Caco-2 (cell line): Measurements from ENCODE around the gene RPL28. TPM values are rescaled to one million over a fixed set of nuclear protein-coding genes. Genes with fewer than 3 reads are reported as not detected.
A peak's percentile ranks its signal among the peaks of the same experiment; 100 is the strongest.

Source experiments
- BruUV-seq: library from RNA; stranded (reverse); fragments of 400-500 nt; replicated peaks from 2 replicates; lab custom pipeline; 2021; lab: Mats Ljungman, UMichigan
- CTCF ChIA-PET: fragments of 300-600 bp; sonication (Branson Sonifier 250); formaldehyde crosslinking; loops from one replicate; lab custom pipeline; 2022; ENCODE audit warnings: antibody characterized with exemption; lab: Charles Lee
- POLR2A ChIA-PET: fragments of 300-600 bp; sonication (Branson Sonifier 250); formaldehyde crosslinking; loops from one replicate; lab custom pipeline; 2022; ENCODE audit warnings: antibody characterized with exemption; lab: Charles Lee
- DNase-seq, 2 experiments: peaks; one replicate each; pipeline versions ENCODE4 v3.0.0 to v3.0.0-alpha.2; 2020 to 2022
- H3K27me3 ChIP-seq: replicated peaks from 2 replicates; pipeline ENCODE4 v1.6.0; 2011; ENCODE audit warnings: low read length; ENCODE audit not compliant: control insufficient read depth, insufficient read depth
- H3K36me3 ChIP-seq: 2 replicates; pipeline ENCODE4 v1.5.1; 2011; ENCODE audit warnings: low read length; ENCODE audit not compliant: control insufficient read depth, insufficient read depth
- H3K4me1 ChIP-seq: fragments of 250-450 bp; sonication (Bioruptor Pico); 2 replicates; pipeline ENCODE4 v1.5.1; 2020; ENCODE audit warnings: mild to moderate bottlenecking
- H3K4me3 ChIP-seq: 2 replicates; pipeline ENCODE4 v1.5.1; 2011; ENCODE audit warnings: low read depth, mild to moderate bottlenecking, control low read depth, low read length
- H3K9me3 ChIP-seq: fragments of 250-450 bp; sonication (Bioruptor Pico); 2 replicates; pipeline ENCODE4 v1.5.1; 2020; ENCODE audit warnings: mild to moderate bottlenecking, moderate library complexity
- H3K27ac Mint-ChIP-seq: one replicate; pipeline ENCODE4 v1.8.0; 2022; ENCODE audit warnings: mixed read lengths; ENCODE audit not compliant: unreplicated experiment
- H3K27me3 Mint-ChIP-seq: one replicate; pipeline ENCODE4 v1.8.0; 2022; ENCODE audit warnings: mixed read lengths; ENCODE audit not compliant: insufficient read depth, unreplicated experiment
- H3K36me3 Mint-ChIP-seq: one replicate; pipeline ENCODE4 v1.8.0; 2022; ENCODE audit warnings: mild to moderate bottlenecking, mixed read lengths; ENCODE audit not compliant: insufficient read depth, unreplicated experiment
- H3K4me1 Mint-ChIP-seq: one replicate; pipeline ENCODE4 v1.8.0; 2022; ENCODE audit warnings: low read depth, mixed read lengths; ENCODE audit not compliant: unreplicated experiment
- H3K4me3 Mint-ChIP-seq: one replicate; pipeline ENCODE4 v1.8.0; 2022; ENCODE audit warnings: mild to moderate bottlenecking, moderate library complexity, mixed read lengths; ENCODE audit not compliant: unreplicated experiment
- H3K9me3 Mint-ChIP-seq: one replicate; pipeline ENCODE4 v1.8.0; 2022; ENCODE audit warnings: mixed read lengths; ENCODE audit not compliant: unreplicated experiment
- CTCF ChIP-seq, 2 experiments: fragments of 200-600 bp in 1 of 2; IDR thresholded peaks; 1 replicate in 1 of 2; 2 replicates in 1 of 2; pipeline versions ENCODE4 v1.5.1 to v1.8.0; 2011 to 2022; ENCODE audit warnings: antibody characterized with exemption in 1 of 2, control low read depth in 1 of 2, inconsistent platforms in 1 of 2, low read depth in 1 of 2, low read length in 1 of 2, mild to moderate bottlenecking in 1 of 2, moderate library complexity in 1 of 2; ENCODE audit not compliant: insufficient read depth in 1 of 2, severe bottlenecking in 1 of 2, unreplicated experiment in 1 of 2
- intact Hi-C: fragments of 100-400 bp; cut with micrococcal nuclease; formaldehyde crosslinking; loops from one replicate; pipeline ENCODE4 v1.10.0; 2022; ENCODE audit not compliant: unreplicated experiment
- total RNA-seq: library from RNA; stranded (reverse); gene quantifications from 2 replicates; pipeline ENCODE4 v1.2.3, GENCODE V29; 2022

The RPL28 gene
- total RNA-seq, 1 experiment from 2014 or later: 2,048 TPM

DNA sequence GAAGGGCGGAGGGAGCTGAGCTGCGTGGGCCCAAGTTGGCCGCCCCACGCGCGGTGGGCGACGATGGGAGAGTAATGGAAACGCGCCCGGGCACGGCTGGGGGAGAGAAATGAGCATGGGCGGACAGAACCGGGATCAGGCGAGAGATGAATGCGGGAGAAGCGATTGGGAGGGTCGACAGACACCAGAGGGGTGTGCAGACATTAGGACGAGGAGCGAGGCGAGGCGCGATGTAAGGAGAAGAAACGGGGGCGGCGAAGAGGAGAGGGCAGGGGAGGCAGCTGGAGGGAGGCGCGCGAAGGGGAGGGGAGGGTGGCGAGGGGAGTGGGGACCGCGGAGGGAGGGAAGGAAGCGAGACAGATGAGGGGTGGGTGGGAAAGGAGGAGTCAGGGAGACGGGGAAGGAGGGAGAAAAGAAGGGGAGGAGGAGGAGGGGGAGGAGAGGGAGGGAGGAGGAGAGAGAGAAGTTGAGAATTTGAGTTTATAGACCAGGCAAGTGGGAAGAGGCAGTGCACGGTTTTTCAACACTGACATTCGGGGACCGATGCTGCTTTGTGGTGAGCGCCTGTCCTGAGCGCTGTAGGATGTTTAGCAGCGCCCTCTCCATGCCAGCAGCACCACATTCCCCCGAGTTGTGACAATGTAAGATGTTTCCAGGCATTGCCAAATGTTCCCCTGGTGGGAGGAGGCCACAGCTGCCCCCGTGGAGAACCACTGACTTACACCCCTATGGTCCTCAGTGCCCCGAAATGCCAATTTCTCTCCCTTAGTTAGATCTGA, 57.5 kb downstream of the RPL28 start, which contains the start of gene SHISA7:
TSS of gene SHISA7 (minus strand) at position 256 of the 779 bp plus-strand sequence. CDS start 437 bp downstream, outside the sequence.
- intact Hi-C loops: no loop called here
- CTCF ChIA-PET: no interaction called here
- Histone ChIP-seq H3K27me3 (peaks cover 10% of the 10 kb centered on the region), H3K9me3 (0 out of 2 replicates have a peak, but pooled peaks cover 3% of the 10 kb centered on the region), H3K4me3 (no peak within 1 kb of the TSS), H3K4me1 (peaks cover 11% of the 10 kb centered on the region; the same call in 1 of the 2 replicates), H3K36me3 (no peaks in the 10 kb centered on the region)
- DNase-seq: no peak
- Mint-ChIP-seq H3K9me3 (no peaks in the 10 kb centered on the region), H3K4me3 (peak within 1 kb of the TSS; percentile 6), H3K4me1 (no peaks in the 10 kb centered on the region), H3K27ac (no peak within 1 kb of the TSS), H3K36me3 (peaks cover 7% of the 10 kb centered on the region), H3K27me3 (peaks cover 41% of the 10 kb centered on the region)
- POLR2A ChIA-PET: interaction anchor here (0.5 kb wide), 1 partner anchor 61 kb away, joined by 3 read pairs; no protein-coding TSS in a partner anchor
- no TSS peak for BruUV-seq
- no peak for TF ChIP-seq CTCF (IDR thresholded peaks at IDR 0.05; ENCODE audit: insufficient read depth in 1 of 2, low read depth in 1 of 2, low read length in 1 of 2, severe bottlenecking in 1 of 2, unreplicated experiment in 1 of 2)

- BruUV-seq: no TSS peak
- H3K27ac Mint-ChIP-seq: no peak overlapping the region
- peaks cover 5% of the 10 kb centered on the region for H3K36me3 Mint-ChIP-seq
- H3K4me1 Mint-ChIP-seq: no peaks in the 10 kb centered on the region
- Histone ChIP-seq H3K36me3 (no peaks in the 10 kb centered on the region), H3K27me3 (peaks cover 10% of the 10 kb centered on the region), H3K4me1 (peaks cover 11% of the 10 kb centered on the region; the same call in 1 of the 2 replicates), H3K4me3 (no peak overlapping the region), H3K9me3 (0 out of 2 replicates have a peak, but pooled peaks cover 3% of the 10 kb centered on the region)
- ChIA-PET CTCF (interaction anchor here (0.5 to 1.2 kb wide), 2 partner anchors 18 to 298 kb away, joined by 3 to 4 read pairs; no protein-coding TSS in a partner anchor), POLR2A (no interaction called here)
- H3K4me3 Mint-ChIP-seq: no peak overlapping the region
- intact Hi-C loops: no loop called here
- H3K9me3 Mint-ChIP-seq: no peaks in the 10 kb centered on the region
- no peak for DNase-seq
- no peak for TF ChIP-seq CTCF (IDR thresholded peaks at IDR 0.05; ENCODE audit: insufficient read depth in 1 of 2, low read depth in 1 of 2, low read length in 1 of 2, severe bottlenecking in 1 of 2, unreplicated experiment in 1 of 2)
- peaks cover 39% of the 10 kb centered on the region for H3K27me3 Mint-ChIP-seq
Observed at GRCh38 chr19:55443824-55444480, 58.2 kb downstream of the RPL28 start.

DNA sequence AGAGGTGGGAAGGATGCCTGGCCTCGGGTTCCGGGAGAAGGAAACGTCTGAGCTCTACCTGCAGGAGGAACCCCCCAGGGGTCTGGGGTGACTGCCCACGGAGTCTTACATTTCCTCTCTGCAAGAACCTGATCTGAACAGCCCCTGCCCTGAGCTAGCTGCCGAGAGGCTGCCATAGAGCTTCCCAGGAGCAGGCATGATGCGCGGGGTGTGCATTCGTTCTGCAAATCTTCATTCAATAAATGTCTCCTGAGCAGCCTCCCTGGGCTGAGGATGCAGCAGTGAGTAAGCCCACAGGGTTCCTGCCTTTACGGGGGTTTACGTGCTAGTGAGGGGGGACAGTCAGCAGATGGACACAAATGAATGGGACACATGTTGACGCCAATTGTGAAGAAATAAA, 58.9 kb downstream of the RPL28 start:
- H3K4me1 ChIP-seq: peaks cover 11% of the 10 kb centered on the region; the same call in 1 of the 2 replicates
- no TSS peak for BruUV-seq
- no peak overlapping the region for H3K27ac Mint-ChIP-seq
- no peak for TF ChIP-seq CTCF (IDR thresholded peaks at IDR 0.05; ENCODE audit: insufficient read depth in 1 of 2, low read depth in 1 of 2, low read length in 1 of 2, severe bottlenecking in 1 of 2, unreplicated experiment in 1 of 2)
- no peak overlapping the region for H3K4me3 ChIP-seq
- CTCF ChIA-PET: interaction anchor here (0.5 to 1.2 kb wide), 2 partner anchors 17 to 299 kb away, joined by 3 to 4 read pairs; no protein-coding TSS in a partner anchor
- no peak for DNase-seq
- POLR2A ChIA-PET: no interaction called here
- H3K4me3 Mint-ChIP-seq: no peak overlapping the region
- no peaks in the 10 kb centered on the region for H3K9me3 Mint-ChIP-seq
- H3K9me3 ChIP-seq: 0 out of 2 replicates have a peak, but pooled peaks cover 3% of the 10 kb centered on the region
- H3K4me1 Mint-ChIP-seq: no peaks in the 10 kb centered on the region
- peaks cover 10% of the 10 kb centered on the region for H3K27me3 ChIP-seq
- intact Hi-C loops: no loop called here
- H3K27me3 Mint-ChIP-seq: peaks cover 32% of the 10 kb centered on the region
- no peaks in the 10 kb centered on the region for H3K36me3 Mint-ChIP-seq
- no peaks in the 10 kb centered on the region for H3K36me3 ChIP-seq
